ENCODE measurements around the gene HDHD5. TPM values are rescaled to one million over a fixed set of nuclear protein-coding genes. Genes with fewer than 3 reads are reported as not detected.

HDHD5 gene
- total and polyA plus RNA-seq, 2 of the 13 experiments (the other 11 are each of a cell fraction or from before 2014, with no cell fraction given), result not detected

DNA sequence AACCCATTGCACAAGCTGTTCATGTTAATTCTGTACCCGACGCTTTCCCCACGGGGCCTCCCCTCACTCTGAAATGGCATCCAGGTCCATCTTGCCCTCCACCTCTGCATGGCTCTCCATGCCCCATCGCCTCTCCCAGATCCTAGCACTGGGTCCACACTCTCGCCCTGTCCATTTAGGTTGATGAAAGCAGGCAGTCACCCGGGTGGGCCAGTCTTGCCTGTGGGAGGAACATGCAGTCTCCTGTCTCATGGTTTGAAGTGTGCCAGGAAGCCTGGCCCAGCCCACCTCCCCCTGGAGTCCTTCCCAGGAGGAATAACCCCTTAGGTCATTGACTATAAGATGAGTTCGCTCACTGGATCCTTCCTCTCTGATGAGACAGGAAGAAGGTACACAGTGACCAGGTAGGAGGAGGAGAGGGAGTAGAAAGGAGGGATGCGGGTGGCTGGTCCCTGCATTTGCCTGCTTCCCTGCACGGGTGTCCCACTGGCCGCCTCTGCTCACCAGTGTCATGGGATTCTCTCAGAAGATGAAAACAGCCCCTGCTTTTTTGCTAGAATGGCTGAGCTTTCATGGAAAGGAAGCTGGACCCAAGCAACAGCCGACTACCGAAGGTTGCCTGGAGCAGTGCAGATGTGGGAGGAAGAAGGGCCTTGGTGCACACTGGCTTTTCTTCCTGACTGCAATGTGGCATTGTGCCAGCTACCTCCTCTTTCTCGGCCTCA lies 44.7 kb downstream of the HDHD5 start:
- ATAC-seq, result no peak
- TF ChIP-seq ARNT2 (CRISPR knock-in tag; IDR thresholded peaks at IDR 0.05; ENCODE audit: low read depth), result no peak
- TF ChIP-seq AGO1 (IDR thresholded peaks at IDR 0.05; ENCODE audit: low read depth, low read length, poor library complexity, severe bottlenecking), result no peak
- TF ChIP-seq, protein P1, sequence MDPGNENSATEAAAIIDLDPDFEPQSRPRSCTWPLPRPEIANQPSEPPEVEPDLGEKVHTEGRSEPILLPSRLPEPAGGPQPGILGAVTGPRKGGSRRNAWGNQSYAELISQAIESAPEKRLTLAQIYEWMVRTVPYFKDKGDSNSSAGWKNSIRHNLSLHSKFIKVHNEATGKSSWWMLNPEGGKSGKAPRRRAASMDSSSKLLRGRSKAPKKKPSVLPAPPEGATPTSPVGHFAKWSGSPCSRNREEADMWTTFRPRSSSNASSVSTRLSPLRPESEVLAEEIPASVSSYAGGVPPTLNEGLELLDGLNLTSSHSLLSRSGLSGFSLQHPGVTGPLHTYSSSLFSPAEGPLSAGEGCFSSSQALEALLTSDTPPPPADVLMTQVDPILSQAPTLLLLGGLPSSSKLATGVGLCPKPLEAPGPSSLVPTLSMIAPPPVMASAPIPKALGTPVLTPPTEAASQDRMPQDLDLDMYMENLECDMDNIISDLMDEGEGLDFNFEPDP (CRISPR knock-in tag; conservative IDR thresholded peaks at IDR 0.05), result no peak
- TF ChIP-seq, protein P2, sequence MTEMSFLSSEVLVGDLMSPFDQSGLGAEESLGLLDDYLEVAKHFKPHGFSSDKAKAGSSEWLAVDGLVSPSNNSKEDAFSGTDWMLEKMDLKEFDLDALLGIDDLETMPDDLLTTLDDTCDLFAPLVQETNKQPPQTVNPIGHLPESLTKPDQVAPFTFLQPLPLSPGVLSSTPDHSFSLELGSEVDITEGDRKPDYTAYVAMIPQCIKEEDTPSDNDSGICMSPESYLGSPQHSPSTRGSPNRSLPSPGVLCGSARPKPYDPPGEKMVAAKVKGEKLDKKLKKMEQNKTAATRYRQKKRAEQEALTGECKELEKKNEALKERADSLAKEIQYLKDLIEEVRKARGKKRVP (CRISPR knock-in tag; IDR thresholded peaks at IDR 0.05), result no peak
- no peak for TF ChIP-seq ZBTB7B (CRISPR knock-in tag; IDR thresholded peaks at IDR 0.05)
- TF ChIP-seq ZFYVE20 (CRISPR knock-in tag; IDR thresholded peaks at IDR 0.05; ENCODE audit: borderline replicate concordance, low read depth), result no peak
- TF ChIP-seq ZBTB3 (CRISPR knock-in tag; IDR thresholded peaks at IDR 0.05; ENCODE audit: borderline replicate concordance, low read depth), result no peak
- no peaks in the 10 kb centered on the region for H3K9me3 ChIP-seq (ENCODE audit: low read length)
- H3K79me2 ChIP-seq (ENCODE audit: insufficient read depth, low read length), result no peaks in the 10 kb centered on the region
- no TSS peak for BruUV-seq (replicated peaks)
- no peak overlapping the region for H3K27ac ChIP-seq (ENCODE audit: extremely low read length, insufficient read depth, low read length)
- DNase-seq (ENCODE audit: low spot score), result no peak
- H3K4me1 ChIP-seq (ENCODE audit: insufficient read depth, low read length), result no peaks in the 10 kb centered on the region
- H3K9ac ChIP-seq (ENCODE audit: insufficient read depth, low read depth, low read length), result no peak overlapping the region
- no peaks in the 10 kb centered on the region for H4K20me1 ChIP-seq (ENCODE audit: insufficient read depth, low read length)
- WGBS (ENCODE audit: low lambda C conversion rate), result 13% methylated on average over 9 of the region's 13 CpGs
- in situ Hi-C loops (cut with HindIII; ENCODE audit: extremely low pct_ligation_motif_present, low pct_unique_long_range_greater_than_20kb), result no loop called here
- FAIRE-seq, result no peak
- ChIA-PET CTCF (ENCODE audit: low intra/inter-chr PET ratio, low total read pairs) (no interaction called here), POLR2A (no interaction called here)
- peaks cover 3 to 29% of the 10 kb centered on the region in 2 experiments; a peak in 3 of 5 replicates for H3K27me3 ChIP-seq (ENCODE audit: control insufficient read depth in 1 of 2, insufficient read depth in 2 of 2, low read length in 2 of 2)
- intact Hi-C loops (cut with micrococcal nuclease; ENCODE audit: unreplicated experiment), result no loop called here
- H2AFZ ChIP-seq (ENCODE audit: low read length), result no peak overlapping the region
- no peak overlapping the region for H3K4me3 ChIP-seq (replicated peaks in 1 of 3; ENCODE audit: insufficient read depth in 1 of 3, low read depth in 2 of 3, low read length in 3 of 3)
- no peak overlapping the region for H3K4me2 ChIP-seq (ENCODE audit: low read depth, low read length)
- no peaks in the 10 kb centered on the region for H3K36me3 ChIP-seq (replicated peaks in 1 of 2; ENCODE audit: control insufficient read depth in 1 of 2, insufficient read depth in 2 of 2, low read length in 2 of 2)

Measured in HepG2 (cell line).